K562 (cell line): ENCODE results near the gene BRWD1. TPM values are rescaled to one million over a fixed set of nuclear protein-coding genes. Genes with fewer than 3 reads are reported as not detected.
"Not testable (repeated sequence)": the region's sequence is repeated elsewhere in the genome, so short reads cannot be mapped to it uniquely, and the experiment has no call there.

Experiments
- ATAC-seq: fragments of 200-7000 bp; cut with Tn5 transposase; 3 replicates; pipeline ENCODE4 v1.9.1; 2020; ENCODE audit warnings: moderate library complexity
- BruUV-seq: library from RNA; stranded (reverse); fragments of 400-500 nt; replicated peaks from 2 replicates; lab custom pipeline; 2021; lab: Mats Ljungman, UMichigan
- CTCF ChIA-PET: fragments of 300-600 bp; formaldehyde crosslinking; extraction: SDS; loops from one replicate; lab custom pipeline; 2021; ENCODE audit warnings: low intra/inter-chr PET ratio; lab: Yijun Ruan, JAX
- POLR2A ChIA-PET: fragments of 300-600, 350-650 bp; sonication (Branson Sonifier 250); formaldehyde crosslinking; extraction: SDS; loops from one replicate; lab custom pipeline; 2021; ENCODE audit warnings: antibody characterized with exemption, inconsistent platforms; lab: Yijun Ruan, JAX
- DNase-seq, 4 experiments: peaks; one replicate each; pipeline versions ENCODE4 v3.0.0 to v3.0.0-alpha.2; 2011 to 2018; ENCODE audit warnings: low spot score in 3 of 4, mixed read lengths in 3 of 4; ENCODE audit errors: extremely low read depth in 1 of 4
- FAIRE-seq: peaks from 2 replicates; lab custom pipeline; 2011; peaks lifted over from hg19 to GRCh38; lab: Jason Lieb, UNC
- H2AFZ ChIP-seq: 2 replicates; pipeline ENCODE4 v1.6.0; 2011; ENCODE audit warnings: low read depth, low read length, control low read depth, inconsistent platforms
- H3K27ac ChIP-seq: fragments of 200-600 bp; 3 replicates; pipeline ENCODE4 v1.8.0; 2011; ENCODE audit warnings: low read depth, mild to moderate bottlenecking, control low read depth, inconsistent platforms, low read length, moderate library complexity, mixed read lengths; ENCODE audit errors: extremely low read depth
- H3K27me3 ChIP-seq, 2 experiments: fragments of 300-600 bp in 1 of 2; 2 replicates in 1 of 2; 3 replicates in 1 of 2; pipeline versions ENCODE4 v1.6.0 to v1.8.0; 2011; ENCODE audit warnings: inconsistent platforms in 2 of 2, low read length in 2 of 2, mild to moderate bottlenecking in 1 of 2, mixed read lengths in 1 of 2, moderate library complexity in 1 of 2; ENCODE audit not compliant: control insufficient read depth in 2 of 2, insufficient read depth in 2 of 2
- H3K36me3 ChIP-seq: fragments of 300-600 bp; 3 replicates; pipeline ENCODE4 v1.8.0; 2011; ENCODE audit warnings: mild to moderate bottlenecking, low read length, inconsistent platforms; ENCODE audit not compliant: control insufficient read depth, insufficient read depth
- H3K4me1 ChIP-seq, 2 experiments: fragments of 200-600 bp in 1 of 2; replicated peaks in 1 of 2; 2 replicates in 1 of 2; 3 replicates in 1 of 2; pipeline versions ENCODE4 v1.5.1 to v1.8.0; 2011; ENCODE audit warnings: inconsistent platforms in 2 of 2, low read length in 2 of 2, mild to moderate bottlenecking in 1 of 2, mixed read lengths in 1 of 2, moderate library complexity in 1 of 2; ENCODE audit not compliant: control insufficient read depth in 2 of 2, insufficient read depth in 2 of 2
- H3K4me2 ChIP-seq: 2 replicates; pipeline ENCODE4 v1.6.1; 2011; ENCODE audit warnings: low read length, control low read depth, inconsistent platforms, mixed read lengths; ENCODE audit not compliant: insufficient read depth
- H3K4me3 ChIP-seq: fragments of 200-600 bp; sonication (generic), shearing (Covaris generic); 2 replicates; pipeline ENCODE4 v1.5.1; 2016; ENCODE audit warnings: control low read depth, inconsistent platforms
- H3K79me2 ChIP-seq: fragments of 200-600 bp; 3 replicates; pipeline ENCODE4 v1.8.0; 2011; ENCODE audit warnings: low read length, inconsistent platforms; ENCODE audit not compliant: control insufficient read depth, insufficient read depth
- H3K9ac ChIP-seq, 2 experiments: 2 replicates each; pipeline versions ENCODE4 v1.6.0 to v1.6.1; 2011; ENCODE audit warnings: low read depth in 2 of 2, low read length in 2 of 2, control low read depth in 1 of 2, inconsistent platforms in 1 of 2, mild to moderate bottlenecking in 1 of 2, mixed read lengths in 1 of 2; ENCODE audit not compliant: insufficient read depth in 1 of 2
- H3K9me1 ChIP-seq: one replicate; pipeline ENCODE4 v1.6.0; 2011; ENCODE audit warnings: inconsistent platforms, mild to moderate bottlenecking, low read length, moderate library complexity; ENCODE audit not compliant: control insufficient read depth, insufficient read depth
- H3K9me3 ChIP-seq: replicated peaks from 2 replicates; pipeline ENCODE4 v1.5.1; 2011; ENCODE audit warnings: low read depth, low read length, inconsistent platforms; ENCODE audit not compliant: control insufficient read depth, insufficient read depth
- H4K20me1 ChIP-seq: replicated peaks from 2 replicates; pipeline ENCODE4 v1.6.1; 2011; ENCODE audit warnings: low read length, inconsistent platforms, mixed read lengths; ENCODE audit not compliant: control insufficient read depth, insufficient read depth
- C11orf30 ChIP-seq: fragments of 450-650 bp; IDR thresholded peaks from 2 replicates; pipeline ENCODE4 v1.6.1; 2016; ENCODE audit warnings: low read depth, mild to moderate bottlenecking
- MAFG ChIP-seq: fragments of 450-650 bp; conservative IDR thresholded peaks from 2 replicates; pipeline ENCODE4 v1.6.1; 2016; ENCODE audit warnings: missing genetic modification characterization, missing compliant biosample characterization
- SETDB1 ChIP-seq: IDR thresholded peaks from one replicate; pipeline ENCODE4 v1.6.1; 2012; ENCODE audit warnings: low read length, control low read depth, inconsistent platforms
- STAG1 ChIP-seq: sonication (generic); formaldehyde crosslinking; IDR thresholded peaks from 2 replicates; pipeline ENCODE4 v1.5.0; 2020; ENCODE audit warnings: missing genetic modification reagents, borderline replicate concordance
- TEAD4 ChIP-seq, 2 experiments: sonication (generic) in 1 of 2; formaldehyde crosslinking in 1 of 2; IDR thresholded peaks; 2 replicates each; pipeline versions ENCODE4 v1.6.1 to v1.8.0; 2012 to 2022; ENCODE audit warnings: borderline replicate concordance in 1 of 2, inconsistent platforms in 1 of 2, low read length in 1 of 2, mild to moderate bottlenecking in 1 of 2, missing genetic modification reagents in 1 of 2
- ZNF316 ChIP-seq: fragments of 450-650 bp; IDR thresholded peaks from 2 replicates; pipeline ENCODE4 v1.6.1; 2016
- ZNF696 ChIP-seq: fragments of 250-450 bp; sonication (Bioruptor Pico); conservative IDR thresholded peaks from 2 replicates; pipeline ENCODE4 v1.4.0; 2020; ENCODE audit warnings: mild to moderate bottlenecking, moderate library complexity
- WGBS: fragments of 100-300 bp; shearing (Covaris generic); methylation state at CpG from one replicate; pipeline ENCODE4 v1.1.6; 2016; ENCODE audit warnings: low coverage, mixed read lengths; ENCODE audit not compliant: insufficient coverage; ENCODE audit errors: missing lambda C conversion rate; 5-methylcytosine and 5-hydroxymethylcytosine counted together
- in situ Hi-C: fragments of 300-500 bp; cut with MboI; formaldehyde crosslinking; loops from 4 replicates; pipeline ENCODE4 v1.15.0; 2018; ENCODE audit warnings: inconsistent platforms, mixed read lengths
- intact Hi-C: fragments of 100-400 bp; cut with micrococcal nuclease; formaldehyde crosslinking; loops from 2 replicates; pipeline ENCODE4 v1.14.2; 2022
- polyA plus RNA-seq, 8 experiments: library from polyadenylated mRNA; depleted of rRNA in 4 of 8; stranded (reverse) in 5 of 8; unstranded in 3 of 8; fragments of >200 nt; fragmentation: Nextera tagmentation in 2 of 8; fragmentation: Illumina TruSeq in 1 of 8; extraction: Ambion mirVana in 2 of 8; extraction: Trizol in 1 of 8; gene quantifications; 2 replicates each; pipeline versions ENCODE4 v1.2.1 to v1.2.3, GENCODE V29; 2011 to 2014; ENCODE audit warnings: inconsistent platforms in 1 of 8, missing spikeins in 1 of 8
- total RNA-seq, 7 experiments: library from RNA; depleted of rRNA in 6 of 7; stranded (reverse); fragments of >200 nt in 6 of 7; fragmentation: Illumina TruSeq in 2 of 7; extraction: Trizol in 2 of 7; gene quantifications; 2 replicates each; pipeline versions ENCODE4 v1.2.1 to v1.2.3, GENCODE V29; 2011 to 2021; ENCODE audit warnings: low replicate concordance in 1 of 7

Gene BRWD1
- total and polyA plus RNA-seq, 9 of the 15 experiments (the other 6 are each of a cell fraction or from before 2014, with no cell fraction given): 10.1 to 60.2 (median 34.1) TPM

- H3K9ac ChIP-seq: no peak overlapping the region
- H3K4me3 ChIP-seq: no peak overlapping the region
- intact Hi-C loops: no loop called here
- no peaks in the 10 kb centered on the region for H3K4me1 ChIP-seq
- H3K9me3 ChIP-seq: no peaks in the 10 kb centered on the region
- no peak overlapping the region for H3K4me2 ChIP-seq
- H3K9me1 ChIP-seq: no peaks in the 10 kb centered on the region
- peaks cover 74% of the 10 kb centered on the region for H3K36me3 ChIP-seq
- no peak overlapping the region for H3K27ac ChIP-seq
- in situ Hi-C loops: no loop called here
- ATAC-seq (no peak), FAIRE-seq (no peak), DNase-seq (no peak)
- WGBS: 85% methylated on average over 7 of the region's 7 CpGs
- POLR2A ChIA-PET: interaction anchor here (0.6 to 3.5 kb wide), 3 partner anchors 12 to 540 kb away, joined by 3 to 10 read pairs (median 3); no protein-coding TSS in a partner anchor
- TF ChIP-seq ZNF696: no peak
- TF ChIP-seq SETDB1: no peak
- peak; percentile 69 for TF ChIP-seq C11orf30
- TF ChIP-seq STAG1 (CRISPR knock-in tag): no peak
- 0 out of 2 replicates have a peak, but pooled peaks have one; percentile 20 for TF ChIP-seq MAFG
- TF ChIP-seq ZNF316: peak; percentile 89
- TF ChIP-seq TEAD4 (IDR thresholded peaks at IDR 0.05; ENCODE audit: low read length): no peak
- no peak for TF ChIP-seq TEAD4 (CRISPR knock-in tag; IDR thresholded peaks at IDR 0.05; ENCODE audit: borderline replicate concordance)
- no peaks in the 10 kb centered on the region for H4K20me1 ChIP-seq
- no peaks in the 10 kb centered on the region for H3K27me3 ChIP-seq
- no TSS peak for BruUV-seq
- no peak overlapping the region for H2AFZ ChIP-seq
- CTCF ChIA-PET: no interaction called here
- no peaks in the 10 kb centered on the region for H3K79me2 ChIP-seq
Measured at GRCh38 chr21:39221282-39221996, 92.0 kb downstream of the BRWD1 start.

GRCh38 chr21:39220875-39221274 lies 92.6 kb downstream of the BRWD1 start:
- intact Hi-C loops, H2AFZ ChIP-seq, H3K9me1 ChIP-seq, H3K27me3 ChIP-seq, FAIRE-seq, H3K79me2 ChIP-seq, CTCF ChIA-PET, DNase-seq, ATAC-seq, H3K9ac ChIP-seq, H3K27ac ChIP-seq, in situ Hi-C loops, H3K4me3 ChIP-seq, H3K4me2 ChIP-seq, BruUV-seq, H3K9me3 ChIP-seq, H3K4me1 ChIP-seq, H4K20me1 ChIP-seq: not testable (repeated sequence)
- POLR2A ChIA-PET: interaction anchor here (3.5 kb wide), 1 partner anchor 11 kb away, joined by 10 read pairs; no protein-coding TSS in a partner anchor
- peaks cover 74% of the 10 kb centered on the region for H3K36me3 ChIP-seq
- 97% methylated on average over 2 of the region's 2 CpGs for WGBS
